AG04449 (cell line): ENCODE data around the gene TFB1M.
"Not testable (repeated sequence)": the region's sequence is repeated elsewhere in the genome, so short reads cannot be mapped to it uniquely, and the experiment has no call there.

ENCODE experiments used
- CTCF ChIA-PET: fragments of 350-600 bp; formaldehyde crosslinking; extraction: SDS; loops from one replicate; lab custom pipeline; 2021; ENCODE audit warnings: antibody characterized with exemption; lab: Yijun Ruan, JAX
- POLR2A ChIA-PET: fragments of 400-600, 350-600 bp; formaldehyde crosslinking; extraction: SDS; loops from one replicate; lab custom pipeline; 2020; ENCODE audit warnings: antibody characterized with exemption, inconsistent platforms; lab: Yijun Ruan, JAX
- DNase-seq: peaks from one replicate; pipeline ENCODE4 v3.0.0-alpha.2; 2010; ENCODE audit warnings: low read depth, low spot score
- H3K4me3 ChIP-seq: 2 replicates; pipeline ENCODE4 v1.5.1; 2011; ENCODE audit warnings: low read depth, mild to moderate bottlenecking, control low read depth, low read length
- CTCF ChIP-seq: IDR thresholded peaks from one replicate; pipeline ENCODE4 v1.5.1; 2011; ENCODE audit warnings: mild to moderate bottlenecking, moderate library complexity, low read length, control low read depth, inconsistent platforms; ENCODE audit not compliant: insufficient read depth; ENCODE audit errors: missing control alignments

The TFB1M gene

GRCh38 chr6:155315516-155315871 lies 1.2 kb upstream of the TFB1M start:
- ChIA-PET POLR2A (interaction anchor here (1.1 kb wide), 1 partner anchor 126 kb away, joined by 3 read pairs; no protein-coding TSS in a partner anchor), CTCF (interaction anchor here (0.7 to 5.8 kb wide), 14 partner anchors 11 to 1706 kb away, joined by 3 to 80 read pairs (median 4); no protein-coding TSS in a partner anchor)
- peak overlapping the region; percentile 88 for H3K4me3 ChIP-seq

GRCh38 chr6:155314773-155315515 lies 660 bp upstream of the TFB1M start:
- TF ChIP-seq CTCF: no peak
- POLR2A ChIA-PET: interaction anchor here (1.1 kb wide), 1 partner anchor 126 kb away, joined by 3 read pairs; no protein-coding TSS in a partner anchor
- CTCF ChIA-PET: interaction anchor here (0.7 to 5.8 kb wide), 16 partner anchors 11 to 1706 kb away, joined by 3 to 80 read pairs (median 4); no protein-coding TSS in a partner anchor
- H3K4me3 ChIP-seq: peak overlapping the region; percentile 88
- DNase-seq: peak; percentile 59

More at GRCh38 chr6:155315516-155315871, 1.2 kb upstream of the TFB1M start:
- DNase-seq: no peak
- no peak for TF ChIP-seq CTCF

- ChIA-PET POLR2A (no interaction called here), CTCF (interaction anchor here (1.0 to 5.8 kb wide), 5 partner anchors 12 to 445 kb away, joined by 3 to 80 read pairs (median 4); no protein-coding TSS in a partner anchor)
- TF ChIP-seq CTCF: no peak
- peak overlapping the region; percentile 88 for H3K4me3 ChIP-seq
- no peak for DNase-seq
Measured at GRCh38 chr6:155313602-155314091, 637 bp downstream of the TFB1M start.

- H3K4me3 ChIP-seq, DNase-seq, POLR2A ChIA-PET: not testable (repeated sequence)
- CTCF ChIA-PET: interaction anchor here (1.0 to 5.8 kb wide), 5 partner anchors 14 to 445 kb away, joined by 3 to 80 read pairs (median 4); no protein-coding TSS in a partner anchor
Measured at GRCh38 chr6:155312950-155313349, 1.3 kb downstream of the TFB1M start.

- ChIA-PET CTCF (interaction anchor here (1.3 to 1.6 kb wide), 2 partner anchors 134 to 636 kb away, joined by 3 to 6 read pairs; no protein-coding TSS in a partner anchor), POLR2A (no interaction called here)
- TF ChIP-seq CTCF: no peak
- no peak for DNase-seq
- no peak overlapping the region for H3K4me3 ChIP-seq
Measured at GRCh38 chr6:155311583-155311982, 2.7 kb downstream of the TFB1M start.

GRCh38 chr6:155311086-155311485 lies 3.2 kb downstream of the TFB1M start:
- POLR2A ChIA-PET: no interaction called here
- TF ChIP-seq CTCF: no peak
- CTCF ChIA-PET: interaction anchor here (0.9 to 1.6 kb wide), 2 partner anchors 132 to 635 kb away, joined by 3 read pairs; no protein-coding TSS in a partner anchor
- H3K4me3 ChIP-seq: no peak overlapping the region
- DNase-seq: no peak
